Liver (tissue), 3 donors: ENCODE data around the gene CHAT.

Experiments
- ATF3 ChIP-seq: IDR thresholded peaks from 2 replicates; pipeline ENCODE4 v1.6.1; 2016; ENCODE audit warnings: antibody characterized with exemption
- EGR1 ChIP-seq, 2 donors: IDR thresholded peaks; 2 replicates each; pipeline ENCODE4 v1.6.1; 2016 to 2018; ENCODE audit warnings: antibody characterized with exemption in 2 of 2, low read depth in 2 of 2
- GABPA ChIP-seq, 2 donors: IDR thresholded peaks in 1 of 2; conservative IDR thresholded peaks in 1 of 2; 2 replicates each; pipeline ENCODE4 v1.6.1; 2016; ENCODE audit warnings: antibody characterized with exemption in 2 of 2, mild to moderate bottlenecking in 1 of 2, moderate library complexity in 1 of 2
- HNF4G ChIP-seq: IDR thresholded peaks from 2 replicates; pipeline ENCODE4 v1.6.1; 2016; ENCODE audit warnings: antibody characterized with exemption
- JUND ChIP-seq, 2 donors: IDR thresholded peaks; 2 replicates each; pipeline ENCODE4 v1.6.1; 2016; ENCODE audit warnings: antibody characterized with exemption in 2 of 2
- MAX ChIP-seq: IDR thresholded peaks from 2 replicates; pipeline ENCODE4 v1.6.1; 2016; ENCODE audit warnings: antibody characterized with exemption
- RAD21 ChIP-seq, 2 donors: IDR thresholded peaks; 2 replicates each; pipeline ENCODE4 v1.6.1; 2016; ENCODE audit warnings: antibody characterized with exemption in 2 of 2, mild to moderate bottlenecking in 2 of 2
- RXRA ChIP-seq, 2 donors: IDR thresholded peaks; 2 replicates each; pipeline ENCODE4 v1.6.1; 2017 to 2018; ENCODE audit warnings: antibody characterized with exemption in 2 of 2, mild to moderate bottlenecking in 1 of 2
- SP1 ChIP-seq: IDR thresholded peaks from 2 replicates; pipeline ENCODE4 v1.6.1; 2018; ENCODE audit warnings: antibody characterized with exemption, mild to moderate bottlenecking
- TAF1 ChIP-seq: conservative IDR thresholded peaks from 2 replicates; pipeline ENCODE4 v1.6.1; 2016; ENCODE audit warnings: antibody characterized with exemption, mild to moderate bottlenecking
- YY1 ChIP-seq: IDR thresholded peaks from 2 replicates; pipeline ENCODE4 v1.6.1; 2016; ENCODE audit warnings: antibody characterized with exemption, mild to moderate bottlenecking
- ZBTB33 ChIP-seq: IDR thresholded peaks from 2 replicates; pipeline ENCODE4 v1.6.1; 2016; ENCODE audit warnings: antibody characterized with exemption
- TF ChIP-seq, protein P1 (sequence below): fragments of 150-350 bp; IDR thresholded peaks from 2 replicates; pipeline ENCODE4 v1.5.1; 2017; ENCODE audit warnings: improper control_type of control experiment, low read depth, low read length; ENCODE audit not compliant: missing input control
- TF ChIP-seq, protein P2 (sequence below): IDR thresholded peaks from 2 replicates; pipeline ENCODE4 v1.6.1; 2016; ENCODE audit warnings: antibody characterized with exemption, mild to moderate bottlenecking
- donor health status: healthy.
- donor health status: healthy.

GRCh38 chr10:49688261-49688846 is 74.5 kb downstream of the CHAT start:
- TF ChIP-seq ATF3 (no peak), MAX (no peak), SP1 (no peak), JUND (IDR thresholded peaks at IDR 0.05) (no peak), YY1 (no peak), GABPA (IDR thresholded peaks at IDR 0.05 in 1 of 2, conservative IDR thresholded peaks at IDR 0.05 in 1 of 2) (no peak), EGR1 (IDR thresholded peaks at IDR 0.05; ENCODE audit: low read depth in 2 of 2) (no peak), TAF1 (no peak), RAD21 (IDR thresholded peaks at IDR 0.05) (no peak), ZBTB33 (no peak), RXRA (IDR thresholded peaks at IDR 0.05) (no peak), HNF4G (no peak)
- TF ChIP-seq, protein P1, sequence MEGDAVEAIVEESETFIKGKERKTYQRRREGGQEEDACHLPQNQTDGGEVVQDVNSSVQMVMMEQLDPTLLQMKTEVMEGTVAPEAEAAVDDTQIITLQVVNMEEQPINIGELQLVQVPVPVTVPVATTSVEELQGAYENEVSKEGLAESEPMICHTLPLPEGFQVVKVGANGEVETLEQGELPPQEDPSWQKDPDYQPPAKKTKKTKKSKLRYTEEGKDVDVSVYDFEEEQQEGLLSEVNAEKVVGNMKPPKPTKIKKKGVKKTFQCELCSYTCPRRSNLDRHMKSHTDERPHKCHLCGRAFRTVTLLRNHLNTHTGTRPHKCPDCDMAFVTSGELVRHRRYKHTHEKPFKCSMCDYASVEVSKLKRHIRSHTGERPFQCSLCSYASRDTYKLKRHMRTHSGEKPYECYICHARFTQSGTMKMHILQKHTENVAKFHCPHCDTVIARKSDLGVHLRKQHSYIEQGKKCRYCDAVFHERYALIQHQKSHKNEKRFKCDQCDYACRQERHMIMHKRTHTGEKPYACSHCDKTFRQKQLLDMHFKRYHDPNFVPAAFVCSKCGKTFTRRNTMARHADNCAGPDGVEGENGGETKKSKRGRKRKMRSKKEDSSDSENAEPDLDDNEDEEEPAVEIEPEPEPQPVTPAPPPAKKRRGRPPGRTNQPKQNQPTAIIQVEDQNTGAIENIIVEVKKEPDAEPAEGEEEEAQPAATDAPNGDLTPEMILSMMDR = no peak
- TF ChIP-seq, protein P2, sequence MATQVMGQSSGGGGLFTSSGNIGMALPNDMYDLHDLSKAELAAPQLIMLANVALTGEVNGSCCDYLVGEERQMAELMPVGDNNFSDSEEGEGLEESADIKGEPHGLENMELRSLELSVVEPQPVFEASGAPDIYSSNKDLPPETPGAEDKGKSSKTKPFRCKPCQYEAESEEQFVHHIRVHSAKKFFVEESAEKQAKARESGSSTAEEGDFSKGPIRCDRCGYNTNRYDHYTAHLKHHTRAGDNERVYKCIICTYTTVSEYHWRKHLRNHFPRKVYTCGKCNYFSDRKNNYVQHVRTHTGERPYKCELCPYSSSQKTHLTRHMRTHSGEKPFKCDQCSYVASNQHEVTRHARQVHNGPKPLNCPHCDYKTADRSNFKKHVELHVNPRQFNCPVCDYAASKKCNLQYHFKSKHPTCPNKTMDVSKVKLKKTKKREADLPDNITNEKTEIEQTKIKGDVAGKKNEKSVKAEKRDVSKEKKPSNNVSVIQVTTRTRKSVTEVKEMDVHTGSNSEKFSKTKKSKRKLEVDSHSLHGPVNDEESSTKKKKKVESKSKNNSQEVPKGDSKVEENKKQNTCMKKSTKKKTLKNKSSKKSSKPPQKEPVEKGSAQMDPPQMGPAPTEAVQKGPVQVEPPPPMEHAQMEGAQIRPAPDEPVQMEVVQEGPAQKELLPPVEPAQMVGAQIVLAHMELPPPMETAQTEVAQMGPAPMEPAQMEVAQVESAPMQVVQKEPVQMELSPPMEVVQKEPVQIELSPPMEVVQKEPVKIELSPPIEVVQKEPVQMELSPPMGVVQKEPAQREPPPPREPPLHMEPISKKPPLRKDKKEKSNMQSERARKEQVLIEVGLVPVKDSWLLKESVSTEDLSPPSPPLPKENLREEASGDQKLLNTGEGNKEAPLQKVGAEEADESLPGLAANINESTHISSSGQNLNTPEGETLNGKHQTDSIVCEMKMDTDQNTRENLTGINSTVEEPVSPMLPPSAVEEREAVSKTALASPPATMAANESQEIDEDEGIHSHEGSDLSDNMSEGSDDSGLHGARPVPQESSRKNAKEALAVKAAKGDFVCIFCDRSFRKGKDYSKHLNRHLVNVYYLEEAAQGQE = no peak
